Heart right ventricle (tissue), 16 donors: ENCODE data around the gene RIC1. TPM values are rescaled to one million over a fixed set of nuclear protein-coding genes. Genes with fewer than 3 reads are reported as not detected.

Experiments used
- ATAC-seq, 8 donors: fragments of 200-7000 bp; cut with Tn5 transposase; one replicate each; pipeline ENCODE4 v1.9.1; 2020; ENCODE audit warnings: mild to moderate bottlenecking in 8 of 8, moderate library complexity in 8 of 8, moderate number of reproducible peaks in 1 of 8
- DNase-seq, 2 donors: peaks; one replicate each; pipeline ENCODE4 v3.0.0-alpha.2; 2020
- H3K27ac ChIP-seq, 10 donors: fragments of 200-600 bp; sonication (generic) in 2 of 10; one replicate each; pipeline versions ENCODE4 v1.5.0 to v1.8.0; 2020 to 2022; ENCODE audit warnings: mild to moderate bottlenecking in 3 of 10
- H3K27me3 ChIP-seq, 7 donors: fragments of 200-600 bp; one replicate each; pipeline ENCODE4 v1.8.0; 2021 to 2022; ENCODE audit warnings: mild to moderate bottlenecking in 2 of 7
- H3K36me3 ChIP-seq, 9 donors: fragments of 200-600 bp; sonication (generic) in 1 of 9; one replicate each; pipeline versions ENCODE4 v1.5.0 to v1.8.0; 2020 to 2022; ENCODE audit warnings: mild to moderate bottlenecking in 2 of 9
- H3K4me1 ChIP-seq, 9 donors: fragments of 200-600 bp; sonication (generic) in 1 of 9; one replicate each; pipeline versions ENCODE4 v1.5.0 to v1.8.0; 2020 to 2022; ENCODE audit warnings: mild to moderate bottlenecking in 4 of 9
- H3K4me3 ChIP-seq, 10 donors: fragments of 200-600 bp; sonication (generic) in 2 of 10; one replicate each; pipeline versions ENCODE4 v1.5.0 to v1.8.0; 2020 to 2022; ENCODE audit warnings: mild to moderate bottlenecking in 7 of 10, moderate library complexity in 2 of 10
- H3K9me3 ChIP-seq, 11 donors: fragments of 200-600 bp in 10 of 11; sonication (generic) in 2 of 11; one replicate each; pipeline versions ENCODE4 v1.5.0 to v1.8.0; 2013 to 2022; ENCODE audit warnings: mild to moderate bottlenecking in 2 of 11, control low read depth in 1 of 11, moderate library complexity in 1 of 11
- CTCF ChIP-seq, 9 donors: fragments of 200-600 bp; sonication (generic) in 2 of 9; IDR thresholded peaks; one replicate each; pipeline versions ENCODE4 v1.5.0 to v1.8.0; 2021 to 2022; ENCODE audit warnings: antibody characterized with exemption in 9 of 9, mild to moderate bottlenecking in 5 of 9, moderate library complexity in 1 of 9
- whole genome bisulfite sequencing, 2 donors: extraction: QIAGEN DNeasy Blood & Tissue Kit; methylation state at CpG; one replicate each; pipeline ENCODE4 v1.1.7; 2013; ENCODE audit warnings: inconsistent platforms in 1 of 2; 5-methylcytosine and 5-hydroxymethylcytosine counted together
- intact Hi-C, 10 donors: fragments of 100-400 bp; cut with DNase I; formaldehyde crosslinking; loops; one replicate each; pipeline versions ENCODE4 v1.11.1 to v1.14.2; 2022
- polyA plus RNA-seq, 2 donors: library from polyadenylated mRNA; stranded (reverse); fragments of 200-250 nt; gene quantifications; one replicate each; pipeline ENCODE4 v1.2.3, GENCODE V29; 2013
- total RNA-seq, 10 donors: library from RNA; stranded (reverse); fragmentation: NEBNext Ultra II Directional in 3 of 10; extraction: Animal tissue kit (Norgen Biotek cat#: 25700) in 3 of 10; gene quantifications; one replicate each; pipeline versions ENCODE4 v1.2.1 to v1.2.4, GENCODE V29; 2021 to 2023
- donor health status: Arrhythmogenic right ventricular cardiomyopathy.
- donor health status: ischemic (EF 13 %, LVEDD 7.1; RV severe dilation, severe dysfunction).
- donor health status: healthy with polysubstance abuse.
- donor health status: DM: no; HTN: yes; CAD: no.
- donor health status: DM: no; HTN: no; CAD: no.
- donor health status: ischemic (EF 25% LVEDD 6.9; RV normal size, moderate dysfunction).
- donor health status: ischemic (EF 25% LVEDD 5.7; RV mildly dilated, moderate dysfunction).
- donor health status: healthy.
- donor health status: DM: yes; HTN: yes; CAD: no.
- donor health status: Ischemic cardiomyopathy.
- donor health status: ischemic (EF 35%, LVEDD 5.7; RV mildly dilated, moderate dysfunction).
- donor health status: nonischemic (EF 11% LVEDD 7.7; RV severe dilation, severe dysfunction).
- donor health status: DM: yes; HTN: yes; CAD: no.
- donor health status: PGD.
- donor health status: ischemic (EF 29% LVEDD 5.4; RV normal size, mild dysfunction).
- donor health status: nonischemic (EF 23%, LVEDD 6.1; RV moderate dilation, normal function).

The RIC1 gene
- total and polyA plus RNA-seq, 12 donors: 2.5 to 13.8 (median 8.3) TPM

DNA sequence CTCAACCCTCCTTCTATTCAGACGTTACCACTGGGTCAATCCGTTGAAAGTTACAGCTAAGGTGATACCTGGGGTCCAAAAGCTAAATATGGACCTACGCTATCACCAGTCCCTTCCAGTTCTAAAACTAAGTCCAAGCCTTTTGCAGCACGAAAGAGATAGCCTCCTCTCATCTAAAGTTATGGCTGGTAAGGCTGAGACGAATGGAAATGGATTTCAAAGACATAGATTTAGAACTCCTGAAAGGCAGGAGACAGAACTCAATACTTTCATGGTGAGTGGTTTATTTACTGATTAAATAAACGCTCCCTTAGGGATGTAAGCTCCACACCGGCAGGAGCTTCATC lies 751 bp upstream of the RIC1 start:
- Histone ChIP-seq H3K4me3 (peak overlapping the region; percentile 89 to 100 (median 94)), H3K4me1 (peaks cover 0 to 77% (median 47%) of the 10 kb centered on the region in 9 donors), H3K27ac (peak overlapping the region; percentile 94 to 100 (median 97)), H3K9me3 (no peaks in the 10 kb centered on the region), H3K36me3 (no peaks in the 10 kb centered on the region), H3K27me3 (no peaks in the 10 kb centered on the region)
- 4% methylated on average over 7 of the region's 7 CpGs for WGBS, 2 donors
- no peak for TF ChIP-seq CTCF (IDR thresholded peaks at IDR 0.05)
- intact Hi-C loops: loop anchor here in 2 of 10 donors (5.0 to 10.0 kb wide), 2 partner anchors 207 to 641 kb away; partner anchors contain the start of genes ERMP1 (in 1 of the 2) and JAK2 (in 1 of the 2)
- ATAC-seq (peak in 2 of 8 donors; percentile 0 to 1), DNase-seq (no peak)

DNA sequence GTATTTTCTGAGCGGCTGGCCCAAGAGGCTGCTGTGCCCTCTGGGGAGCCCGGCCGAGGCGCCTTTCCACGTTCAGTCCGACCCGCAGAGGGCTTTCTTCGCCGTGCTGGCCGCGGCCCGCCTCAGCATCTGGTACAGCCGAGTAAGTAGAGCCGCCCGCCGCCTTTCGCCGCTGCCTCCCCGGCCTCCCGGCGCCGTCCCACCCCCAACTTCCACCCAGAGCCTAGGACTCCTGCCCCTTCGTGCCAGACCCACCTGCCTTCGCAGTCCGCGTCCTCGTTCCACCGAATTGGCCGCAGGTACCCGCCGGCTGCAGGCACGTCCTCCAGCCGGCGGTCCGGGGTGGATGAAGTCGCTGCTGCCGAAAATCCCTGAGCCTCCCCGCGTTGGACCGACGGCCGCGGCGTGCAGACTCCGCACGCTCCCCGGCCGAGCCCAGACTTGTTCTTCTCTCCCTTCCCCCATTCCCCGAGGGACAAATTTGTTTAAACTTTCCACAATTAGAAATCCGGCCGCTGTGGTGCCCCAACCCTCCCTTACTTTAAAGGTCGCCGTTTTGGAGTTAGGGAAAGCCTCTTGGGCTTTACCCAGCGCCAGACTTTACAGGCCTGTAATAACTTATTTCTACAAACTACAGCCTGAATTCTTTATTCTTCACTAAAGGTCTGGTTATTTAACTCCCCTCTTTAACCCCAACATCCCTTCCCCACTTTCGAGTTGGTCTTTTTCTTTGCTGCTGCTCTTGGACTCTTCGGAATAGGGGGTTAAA lies 589 bp downstream of the RIC1 start:
- Histone ChIP-seq H3K4me1 (peaks cover 0 to 74% (median 46%) of the 10 kb centered on the region in 9 donors), H3K36me3 (no peaks in the 10 kb centered on the region), H3K9me3 (peaks cover 0 to under 1% (median 0%) of the 10 kb centered on the region in 11 donors), H3K27ac (peak overlapping the region; percentile 94 to 100 (median 97)), H3K4me3 (peak overlapping the region; percentile 89 to 100 (median 94)), H3K27me3 (no peaks in the 10 kb centered on the region)
- intact Hi-C loops: loop anchor here in 4 of 10 donors (5.0 to 10.0 kb wide), 5 partner anchors 38 to 642 kb away; partner anchors contain the start of genes ERMP1 (in 1 of the 4) and JAK2 (in 1 of the 4)
- peak; percentile 60 to 64 for DNase-seq
- TF ChIP-seq CTCF (IDR thresholded peaks at IDR 0.05): no peak
- 0 to 1% methylated on average over 56 of the region's 56 CpGs for WGBS, 2 donors
- ATAC-seq: peak; percentile 4 to 47 (median 26)

DNA sequence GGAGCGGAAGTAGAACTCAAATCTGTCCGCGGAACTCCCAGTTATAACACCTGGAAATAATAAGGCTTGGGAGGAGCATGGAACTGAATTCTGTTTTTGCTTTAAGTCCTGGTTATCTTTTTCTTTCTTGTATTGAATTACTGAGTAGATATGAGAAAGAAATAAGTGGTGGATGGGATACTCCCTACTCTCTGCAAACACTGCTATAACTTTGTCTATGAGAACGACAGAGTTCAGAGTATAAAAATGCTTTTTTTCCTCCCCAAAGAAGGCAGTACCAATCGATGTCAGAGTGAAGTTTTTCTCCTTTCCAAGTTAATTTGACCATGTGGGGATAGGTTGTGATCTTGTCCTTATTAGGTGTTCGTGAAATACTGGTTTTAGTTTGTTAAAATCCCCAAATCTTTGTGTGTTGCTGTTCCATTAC lies 1.2 kb downstream of the RIC1 start:
- Histone ChIP-seq H3K27me3 (no peaks in the 10 kb centered on the region), H3K9me3 (peaks cover 0 to 6% (median 0%) of the 10 kb centered on the region in 11 donors), H3K36me3 (no peaks in the 10 kb centered on the region), H3K27ac (peak overlapping the region in 9 of 10 donors; percentile 94 to 100 (median 97)), H3K4me1 (peaks cover 0 to 69% (median 43%) of the 10 kb centered on the region in 9 donors), H3K4me3 (peak overlapping the region; percentile 89 to 100 (median 94))
- no peak for TF ChIP-seq CTCF (IDR thresholded peaks at IDR 0.05)
- DNase-seq: no peak
- no peak for ATAC-seq
- intact Hi-C loops: loop anchor here in 2 of 10 donors (5.0 to 10.0 kb wide), 3 partner anchors 37 to 115 kb away; no protein-coding TSS in a partner anchor
- WGBS, 2 donors: 1% methylated on average over 6 of the region's 6 CpGs

GRCh38 chr9:5631026-5631425 lies 2.1 kb downstream of the RIC1 start:
- Histone ChIP-seq H3K36me3 (no peaks in the 10 kb centered on the region), H3K4me3 (peak overlapping the region in 3 of 10 donors; percentile 89 to 95 (median 90)), H3K9me3 (peaks cover 0 to 15% (median 5%) of the 10 kb centered on the region in 11 donors), H3K4me1 (peaks cover 0 to 60% (median 43%) of the 10 kb centered on the region in 9 donors), H3K27ac (no peak overlapping the region), H3K27me3 (no peaks in the 10 kb centered on the region)
- DNase-seq: no peak
- no peak for ATAC-seq
- intact Hi-C loops: loop anchor here in 2 of 10 donors (5.0 to 10.0 kb wide), 3 partner anchors 36 to 114 kb away; no protein-coding TSS in a partner anchor
- no peak for TF ChIP-seq CTCF (IDR thresholded peaks at IDR 0.05)
- WGBS, 2 donors: 63 to 65% methylated on average over 1 of the region's 1 CpG
